Measurements from ENCODE around the gene SLC6A9. TPM values are rescaled to one million over a fixed set of nuclear protein-coding genes. Genes with fewer than 3 reads are reported as not detected.
A peak's percentile ranks its signal among the peaks of the same experiment; 100 is the strongest.

Gene SLC6A9
- total and polyA plus RNA-seq, 2 experiments from 2014 or later = 4.9 to 13.2 TPM

DNA sequence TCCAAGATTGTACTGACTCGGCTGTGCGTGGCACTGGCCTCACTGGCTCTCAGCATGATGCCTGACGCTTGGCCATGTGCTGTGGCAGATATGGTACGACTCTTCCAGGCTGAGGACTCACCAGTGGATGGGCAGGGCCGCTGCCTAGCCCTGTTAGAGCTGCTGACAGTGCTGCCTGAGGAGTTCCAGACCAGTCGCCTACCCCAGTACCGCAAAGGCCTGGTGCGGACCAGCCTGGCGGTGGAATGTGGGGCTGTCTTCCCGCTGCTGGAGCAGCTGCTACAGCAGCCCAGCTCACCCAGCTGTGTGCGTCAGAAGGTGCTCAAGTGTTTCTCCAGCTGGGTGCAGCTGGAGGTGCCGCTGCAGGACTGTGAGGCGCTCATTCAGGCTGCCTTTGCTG lies 81.6 kb downstream of the SLC6A9 start:
- no peak for TF ChIP-seq CTCF (IDR thresholded peaks at IDR 0.05; ENCODE audit: low read depth, low read length)
- no peaks in the 10 kb centered on the region for H3K9me3 ChIP-seq (ENCODE audit: low read depth)
- H3K4me3 ChIP-seq = no peak overlapping the region
- peaks cover 16% of the 10 kb centered on the region for H3K4me1 ChIP-seq (ENCODE audit: low read depth)
- no peaks in the 10 kb centered on the region for H3K27me3 ChIP-seq
- H3K36me3 ChIP-seq = no peaks in the 10 kb centered on the region
- H3K27ac ChIP-seq = no peak overlapping the region
- DNase-seq (ENCODE audit: low read depth in 1 of 2, low spot score in 1 of 2) = no peak

DNA sequence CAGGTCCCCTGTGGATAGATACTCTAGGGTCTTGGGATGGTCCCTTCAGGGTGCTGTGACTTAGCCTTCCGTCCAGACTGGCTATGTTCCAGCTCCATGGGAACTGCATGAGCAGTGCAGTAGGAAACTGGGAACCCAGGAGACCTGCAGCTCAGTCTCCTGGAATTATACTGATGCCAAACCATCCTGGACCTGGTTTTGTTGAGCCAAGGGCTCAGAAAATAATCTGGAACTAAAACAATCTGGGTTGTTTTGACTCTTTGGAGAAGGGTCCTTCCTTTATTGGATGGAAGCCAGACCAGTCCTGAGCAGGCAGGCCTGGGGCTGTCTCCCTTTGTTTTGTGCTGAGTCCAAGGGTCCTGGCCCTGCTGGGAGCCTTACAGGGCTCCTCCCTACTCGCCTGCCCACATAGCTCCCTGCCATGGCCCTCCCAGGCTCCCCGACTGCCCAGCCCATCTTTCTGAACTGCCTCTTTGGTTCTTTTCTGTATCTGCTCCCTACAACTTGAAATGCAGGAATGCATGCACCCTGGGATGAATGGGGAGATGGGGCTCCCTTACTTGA lies 83.3 kb downstream of the SLC6A9 start:
- Histone ChIP-seq H3K9me3 (ENCODE audit: low read depth) (no peaks in the 10 kb centered on the region), H3K27ac (no peak overlapping the region), H3K4me1 (ENCODE audit: low read depth) (peaks cover 12% of the 10 kb centered on the region), H3K27me3 (no peaks in the 10 kb centered on the region), H3K4me3 (peak overlapping the region; percentile 56), H3K36me3 (no peaks in the 10 kb centered on the region)
- DNase-seq (ENCODE audit: low read depth in 1 of 2, low spot score in 1 of 2) = no peak
- TF ChIP-seq CTCF (IDR thresholded peaks at IDR 0.05; ENCODE audit: low read depth, low read length) = no peak

GRCh38 chr1:43947061-43947873 lies 84.0 kb downstream of the SLC6A9 start:
- peak overlapping the region; percentile 99 for H3K27ac ChIP-seq
- no peak for DNase-seq (ENCODE audit: low read depth in 1 of 2, low spot score in 1 of 2)
- no peak for TF ChIP-seq CTCF (IDR thresholded peaks at IDR 0.05; ENCODE audit: low read depth, low read length)

More at GRCh38 chr1:43947061-43947873, 84.0 kb downstream of the SLC6A9 start:
- Histone ChIP-seq H3K27me3 (no peaks in the 10 kb centered on the region), H3K36me3 (no peaks in the 10 kb centered on the region), H3K9me3 (ENCODE audit: low read depth) (no peaks in the 10 kb centered on the region), H3K4me3 (peak overlapping the region; percentile 56), H3K4me1 (ENCODE audit: low read depth) (peaks cover 12% of the 10 kb centered on the region)

Other genes with a start within 250 kb of the SLC6A9 start
- gene ARTN, start 97.7 kb downstream of the SLC6A9 start, total RNA-seq = 26.2 and 29.8 TPM in 2 replicates
- gene ARTN, start 97.7 kb downstream of the SLC6A9 start, polyA plus RNA-seq = 50.5 and 60.4 TPM in 2 replicates
- 26.2 and 29.2 TPM in 2 replicates for gene IPO13, start 84.5 kb downstream of the SLC6A9 start, total RNA-seq
- 27.9 and 28.6 TPM in 2 replicates for gene IPO13, start 84.5 kb downstream of the SLC6A9 start, polyA plus RNA-seq
- gene DPH2, start 61.5 kb downstream of the SLC6A9 start, total RNA-seq = 17.1 and 20.7 TPM in 2 replicates
- gene DPH2, start 61.5 kb downstream of the SLC6A9 start, polyA plus RNA-seq = 21.5 and 38.6 TPM in 2 replicates
- gene ATP6V0B, start 56.5 kb downstream of the SLC6A9 start, total RNA-seq = 87.5 and 171 TPM in 2 replicates
- gene ATP6V0B, start 56.5 kb downstream of the SLC6A9 start, polyA plus RNA-seq = 263 and 316 TPM in 2 replicates
- gene B4GALT2, start 52.3 kb downstream of the SLC6A9 start, total RNA-seq = 81.6 and 83.3 TPM in 2 replicates
- gene B4GALT2, start 52.3 kb downstream of the SLC6A9 start, polyA plus RNA-seq = 97.4 and 97.6 TPM in 2 replicates
- gene CCDC24, start 39.9 kb downstream of the SLC6A9 start, total RNA-seq = 20.8 and 26.5 TPM in 2 replicates
- 27.9 and 29.7 TPM in 2 replicates for gene CCDC24, start 39.9 kb downstream of the SLC6A9 start, polyA plus RNA-seq
- gene KLF17, start 87.4 kb upstream of the SLC6A9 start, total RNA-seq = not detected in 2 replicates
- not detected in 2 replicates for gene KLF17, start 87.4 kb upstream of the SLC6A9 start, polyA plus RNA-seq
- gene KLF18, start 110.2 kb upstream of the SLC6A9 start, total RNA-seq = not detected in 2 replicates
- not detected in 2 replicates for gene KLF18, start 110.2 kb upstream of the SLC6A9 start, polyA plus RNA-seq
- gene DMAP1, start 182.0 kb upstream of the SLC6A9 start, total RNA-seq = 49.5 and 93.3 TPM in 2 replicates
- gene DMAP1, start 182.0 kb upstream of the SLC6A9 start, polyA plus RNA-seq = 77.5 and 84.1 TPM in 2 replicates

Measured in cardiac muscle cell (in vitro differentiated cells and primary cell).